ENCODE measurements around the gene FBXW7.

DNA sequence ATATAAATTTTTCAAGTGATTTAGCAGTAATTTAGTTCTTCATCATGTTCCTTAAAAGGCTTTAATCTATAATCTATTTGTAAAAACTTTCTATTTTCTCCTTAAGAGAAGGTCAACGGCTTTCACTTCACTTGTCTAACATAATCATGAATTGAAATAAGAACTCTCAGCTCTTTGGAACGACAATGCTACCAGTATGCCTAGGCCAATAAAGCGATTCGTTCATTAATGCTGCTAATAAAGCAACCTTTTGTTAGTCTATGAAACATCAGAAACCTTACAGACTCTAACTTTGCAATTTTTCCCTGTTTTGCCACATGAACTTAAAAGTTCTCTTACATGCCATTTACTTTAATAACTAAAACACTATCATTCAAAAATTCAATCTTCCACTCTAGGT lies 47.6 kb downstream of the FBXW7 start:
- no peak for TF ChIP-seq POLR2AphosphoS5 (IDR thresholded peaks at IDR 0.05)
- no peak for TF ChIP-seq CTCF (IDR thresholded peaks at IDR 0.05)

All from sigmoid colon (tissue), 4 donors.